Liver (tissue), 9 donors: Measurements from ENCODE around the gene NBEAL2. TPM values are rescaled to one million over a fixed set of nuclear protein-coding genes. Genes with fewer than 3 reads are reported as not detected.
"Not testable (repeated sequence)": the region's sequence is repeated elsewhere in the genome, so short reads cannot be mapped to it uniquely, and the experiment has no call there.

ENCODE experiments used
- DNase-seq: peaks from one replicate; pipeline ENCODE4 v3.0.0-alpha.2; 2017; ENCODE audit warnings: low spot score
- H3K27ac ChIP-seq, 2 donors: one replicate each; pipeline ENCODE4 v1.7.0; 2013; ENCODE audit warnings: inconsistent platforms in 2 of 2, low read length in 2 of 2, control low read depth in 1 of 2, low read depth in 1 of 2, mild to moderate bottlenecking in 1 of 2
- H3K27me3 ChIP-seq, 4 donors: one replicate each; pipeline versions ENCODE4 v1.6.1 to v1.7.0; 2013; ENCODE audit warnings: low read length in 3 of 4, inconsistent platforms in 1 of 4, mild to moderate bottlenecking in 1 of 4, moderate library complexity in 1 of 4; ENCODE audit not compliant: control insufficient read depth in 4 of 4, insufficient read depth in 4 of 4
- H3K36me3 ChIP-seq, 4 donors: one replicate each; pipeline versions ENCODE4 v1.6.1 to v1.7.0; 2013; ENCODE audit warnings: low read length in 3 of 4, mild to moderate bottlenecking in 3 of 4, low read depth in 1 of 4, moderate library complexity in 1 of 4; ENCODE audit not compliant: control insufficient read depth in 4 of 4, insufficient read depth in 3 of 4
- H3K4me1 ChIP-seq, 4 donors: one replicate each; pipeline versions ENCODE4 v1.6.1 to v1.7.0; 2013; ENCODE audit warnings: low read length in 3 of 4, mild to moderate bottlenecking in 3 of 4, moderate library complexity in 1 of 4; ENCODE audit not compliant: control insufficient read depth in 4 of 4, insufficient read depth in 4 of 4
- H3K4me3 ChIP-seq, 3 donors: one replicate each; pipeline versions ENCODE4 v1.6.1 to v1.7.0; 2013; ENCODE audit warnings: low read length in 3 of 3, control low read depth in 1 of 3, low read depth in 1 of 3, mild to moderate bottlenecking in 1 of 3
- H3K9ac ChIP-seq, 2 donors: one replicate each; pipeline ENCODE4 v1.7.0; 2013; ENCODE audit warnings: low read length in 2 of 2, mild to moderate bottlenecking in 2 of 2, moderate library complexity in 2 of 2, control low read depth in 1 of 2, low read depth in 1 of 2
- H3K9me3 ChIP-seq, 4 donors: one replicate each; pipeline versions ENCODE4 v1.6.1 to v1.7.0; 2013; ENCODE audit warnings: low read length in 3 of 4; ENCODE audit not compliant: control insufficient read depth in 4 of 4
- EGR1 ChIP-seq, 2 donors: IDR thresholded peaks; 2 replicates each; pipeline ENCODE4 v1.6.1; 2016 to 2018; ENCODE audit warnings: antibody characterized with exemption in 2 of 2, low read depth in 2 of 2
- FOXA1 ChIP-seq: IDR thresholded peaks from 2 replicates; pipeline ENCODE4 v1.6.1; 2016; ENCODE audit warnings: antibody characterized with exemption
- GABPA ChIP-seq, 2 donors: IDR thresholded peaks in 1 of 2; conservative IDR thresholded peaks in 1 of 2; 2 replicates each; pipeline ENCODE4 v1.6.1; 2016; ENCODE audit warnings: antibody characterized with exemption in 2 of 2, mild to moderate bottlenecking in 1 of 2, moderate library complexity in 1 of 2
- HNF4G ChIP-seq: IDR thresholded peaks from 2 replicates; pipeline ENCODE4 v1.6.1; 2016; ENCODE audit warnings: antibody characterized with exemption
- NR2F2 ChIP-seq: IDR thresholded peaks from 2 replicates; pipeline ENCODE4 v1.6.1; 2016; ENCODE audit warnings: antibody characterized with exemption
- RAD21 ChIP-seq, 2 donors: IDR thresholded peaks; 2 replicates each; pipeline ENCODE4 v1.6.1; 2016; ENCODE audit warnings: antibody characterized with exemption in 2 of 2, mild to moderate bottlenecking in 2 of 2
- RXRA ChIP-seq, 2 donors: IDR thresholded peaks; 2 replicates each; pipeline ENCODE4 v1.6.1; 2017 to 2018; ENCODE audit warnings: antibody characterized with exemption in 2 of 2, mild to moderate bottlenecking in 1 of 2
- SP1 ChIP-seq: IDR thresholded peaks from 2 replicates; pipeline ENCODE4 v1.6.1; 2018; ENCODE audit warnings: antibody characterized with exemption, mild to moderate bottlenecking
- TAF1 ChIP-seq: conservative IDR thresholded peaks from 2 replicates; pipeline ENCODE4 v1.6.1; 2016; ENCODE audit warnings: antibody characterized with exemption, mild to moderate bottlenecking
- YY1 ChIP-seq: IDR thresholded peaks from 2 replicates; pipeline ENCODE4 v1.6.1; 2016; ENCODE audit warnings: antibody characterized with exemption, mild to moderate bottlenecking
- WGBS: extraction: QIAGEN DNeasy Blood & Tissue Kit; methylation state at CpG from one replicate; pipeline ENCODE4 v1.1.7; 2013; 5-methylcytosine and 5-hydroxymethylcytosine counted together
- polyA plus RNA-seq, 2 donors: library from polyadenylated mRNA; stranded (reverse) in 1 of 2; unstranded in 1 of 2; fragments of 200-250 nt in 1 of 2; fragments of >200 nt in 1 of 2; fragmentation: Nextera tagmentation in 1 of 2; extraction: Ambion mirVana in 1 of 2; gene quantifications; one replicate each; pipeline versions ENCODE4 v1.2.1 to v1.2.3, GENCODE V29; 2013 to 2015
- total RNA-seq, 2 donors: library from RNA; depleted of rRNA; stranded (reverse); fragments of >200 nt; gene quantifications; one replicate each; pipeline ENCODE4 v1.2.3, GENCODE V29; 2014
- TF ChIP-seq, protein P1 (sequence below): IDR thresholded peaks from 2 replicates; pipeline ENCODE4 v1.6.1; 2016; ENCODE audit warnings: antibody characterized with exemption
- TF ChIP-seq, protein P2 (sequence below): IDR thresholded peaks from 2 replicates; pipeline ENCODE4 v1.6.1; 2016; ENCODE audit warnings: antibody characterized with exemption, mild to moderate bottlenecking
- TF ChIP-seq, protein P3 (sequence below): fragments of 150-350 bp; IDR thresholded peaks from 2 replicates; pipeline ENCODE4 v1.5.1; 2017; ENCODE audit warnings: improper control_type of control experiment, low read depth, low read length; ENCODE audit not compliant: missing input control
- TF ChIP-seq, protein P4 (sequence below): IDR thresholded peaks from 2 replicates; pipeline ENCODE4 v1.6.1; 2016; ENCODE audit warnings: antibody characterized with exemption
- TF ChIP-seq, protein P5 (sequence below): IDR thresholded peaks from 2 replicates; pipeline ENCODE4 v1.6.1; 2016; ENCODE audit warnings: antibody characterized with exemption
- donor health status: healthy.
- donor health status: healthy.
- donor health status: healthy.
- donor health status: healthy.
- donor health status: healthy.

Gene NBEAL2
- total and polyA plus RNA-seq, 4 donors, result 2.0 to 20.7 (median 7.6) TPM

DNA sequence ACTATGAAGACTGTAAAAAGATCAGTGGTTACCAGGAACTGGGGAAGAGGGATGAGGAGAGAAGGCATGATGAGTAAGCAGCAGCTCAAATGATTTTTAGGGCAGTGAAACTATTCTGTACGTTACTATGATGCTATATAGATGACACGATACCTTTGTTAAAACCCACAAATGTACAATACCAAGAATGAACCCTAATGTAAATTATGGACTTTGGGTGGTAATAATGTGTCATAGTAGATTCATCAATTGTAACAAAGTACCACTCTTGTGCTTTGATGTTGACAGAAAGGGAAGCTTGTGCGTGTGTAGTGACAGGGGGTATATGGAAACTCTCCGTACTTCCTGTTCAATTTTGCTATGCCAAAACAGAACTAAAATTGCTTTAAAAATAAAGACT, 51.6 kb downstream of the NBEAL2 start:
- H3K4me1 ChIP-seq, DNase-seq, H3K9ac ChIP-seq, H3K9me3 ChIP-seq, H3K4me3 ChIP-seq, H3K27ac ChIP-seq, H3K27me3 ChIP-seq: not testable (repeated sequence)
- peaks cover 5 to 23% (median 13%) of the 10 kb centered on the region in 4 donors for H3K36me3 ChIP-seq
- 83% methylated on average over 4 of the region's 4 CpGs for WGBS

GRCh38 chr3:47034868-47035489, 55.5 kb downstream of the NBEAL2 start:
- H3K4me3 ChIP-seq, result no peak overlapping the region
- no peaks in the 10 kb centered on the region for H3K9me3 ChIP-seq
- peaks cover 9 to 30% (median 21%) of the 10 kb centered on the region in 4 donors for H3K36me3 ChIP-seq
- H3K27me3 ChIP-seq, result no peaks in the 10 kb centered on the region
- DNase-seq, result no peak
- no peak overlapping the region for H3K27ac ChIP-seq
- whole genome bisulfite sequencing, result 87% methylated on average over 2 of the region's 2 CpGs
- no peaks in the 10 kb centered on the region for H3K4me1 ChIP-seq
- no peak overlapping the region for H3K9ac ChIP-seq
- no peak for TF ChIP-seq YY1
- TF ChIP-seq HNF4G, result no peak
- no peak for TF ChIP-seq RAD21 (IDR thresholded peaks at IDR 0.05)
- no peak for TF ChIP-seq NR2F2
- TF ChIP-seq FOXA1, result no peak
- TF ChIP-seq SP1, result no peak
- no peak for TF ChIP-seq GABPA (IDR thresholded peaks at IDR 0.05 in 1 of 2, conservative IDR thresholded peaks at IDR 0.05 in 1 of 2)

- H3K36me3 ChIP-seq, result peaks cover 10 to 36% (median 24%) of the 10 kb centered on the region in 4 donors
These were observed 56.2 kb downstream of the NBEAL2 start for GRCh38 chr3:47035645-47036044.

More at GRCh38 chr3:47035645-47036044, 56.2 kb downstream of the NBEAL2 start:
- H3K4me1 ChIP-seq, result no peaks in the 10 kb centered on the region
- no peak overlapping the region for H3K9ac ChIP-seq
- H3K27ac ChIP-seq, result no peak overlapping the region
- DNase-seq, result no peak
- H3K27me3 ChIP-seq, result no peaks in the 10 kb centered on the region
- no peak overlapping the region for H3K4me3 ChIP-seq
- 84% methylated on average over 2 of the region's 2 CpGs for WGBS
- H3K9me3 ChIP-seq, result no peaks in the 10 kb centered on the region
- TF ChIP-seq TAF1, result no peak
- no peak for TF ChIP-seq NR2F2
- no peak for TF ChIP-seq SP1
- TF ChIP-seq, protein P1, sequence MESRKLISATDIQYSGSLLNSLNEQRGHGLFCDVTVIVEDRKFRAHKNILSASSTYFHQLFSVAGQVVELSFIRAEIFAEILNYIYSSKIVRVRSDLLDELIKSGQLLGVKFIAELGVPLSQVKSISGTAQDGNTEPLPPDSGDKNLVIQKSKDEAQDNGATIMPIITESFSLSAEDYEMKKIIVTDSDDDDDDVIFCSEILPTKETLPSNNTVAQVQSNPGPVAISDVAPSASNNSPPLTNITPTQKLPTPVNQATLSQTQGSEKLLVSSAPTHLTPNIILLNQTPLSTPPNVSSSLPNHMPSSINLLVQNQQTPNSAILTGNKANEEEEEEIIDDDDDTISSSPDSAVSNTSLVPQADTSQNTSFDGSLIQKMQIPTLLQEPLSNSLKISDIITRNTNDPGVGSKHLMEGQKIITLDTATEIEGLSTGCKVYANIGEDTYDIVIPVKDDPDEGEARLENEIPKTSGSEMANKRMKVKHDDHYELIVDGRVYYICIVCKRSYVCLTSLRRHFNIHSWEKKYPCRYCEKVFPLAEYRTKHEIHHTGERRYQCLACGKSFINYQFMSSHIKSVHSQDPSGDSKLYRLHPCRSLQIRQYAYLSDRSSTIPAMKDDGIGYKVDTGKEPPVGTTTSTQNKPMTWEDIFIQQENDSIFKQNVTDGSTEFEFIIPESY, result no peak
- TF ChIP-seq RXRA (IDR thresholded peaks at IDR 0.05), result no peak
- TF ChIP-seq, protein P2, sequence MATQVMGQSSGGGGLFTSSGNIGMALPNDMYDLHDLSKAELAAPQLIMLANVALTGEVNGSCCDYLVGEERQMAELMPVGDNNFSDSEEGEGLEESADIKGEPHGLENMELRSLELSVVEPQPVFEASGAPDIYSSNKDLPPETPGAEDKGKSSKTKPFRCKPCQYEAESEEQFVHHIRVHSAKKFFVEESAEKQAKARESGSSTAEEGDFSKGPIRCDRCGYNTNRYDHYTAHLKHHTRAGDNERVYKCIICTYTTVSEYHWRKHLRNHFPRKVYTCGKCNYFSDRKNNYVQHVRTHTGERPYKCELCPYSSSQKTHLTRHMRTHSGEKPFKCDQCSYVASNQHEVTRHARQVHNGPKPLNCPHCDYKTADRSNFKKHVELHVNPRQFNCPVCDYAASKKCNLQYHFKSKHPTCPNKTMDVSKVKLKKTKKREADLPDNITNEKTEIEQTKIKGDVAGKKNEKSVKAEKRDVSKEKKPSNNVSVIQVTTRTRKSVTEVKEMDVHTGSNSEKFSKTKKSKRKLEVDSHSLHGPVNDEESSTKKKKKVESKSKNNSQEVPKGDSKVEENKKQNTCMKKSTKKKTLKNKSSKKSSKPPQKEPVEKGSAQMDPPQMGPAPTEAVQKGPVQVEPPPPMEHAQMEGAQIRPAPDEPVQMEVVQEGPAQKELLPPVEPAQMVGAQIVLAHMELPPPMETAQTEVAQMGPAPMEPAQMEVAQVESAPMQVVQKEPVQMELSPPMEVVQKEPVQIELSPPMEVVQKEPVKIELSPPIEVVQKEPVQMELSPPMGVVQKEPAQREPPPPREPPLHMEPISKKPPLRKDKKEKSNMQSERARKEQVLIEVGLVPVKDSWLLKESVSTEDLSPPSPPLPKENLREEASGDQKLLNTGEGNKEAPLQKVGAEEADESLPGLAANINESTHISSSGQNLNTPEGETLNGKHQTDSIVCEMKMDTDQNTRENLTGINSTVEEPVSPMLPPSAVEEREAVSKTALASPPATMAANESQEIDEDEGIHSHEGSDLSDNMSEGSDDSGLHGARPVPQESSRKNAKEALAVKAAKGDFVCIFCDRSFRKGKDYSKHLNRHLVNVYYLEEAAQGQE, result no peak
- TF ChIP-seq GABPA (IDR thresholded peaks at IDR 0.05 in 1 of 2, conservative IDR thresholded peaks at IDR 0.05 in 1 of 2), result no peak
- TF ChIP-seq, protein P3, sequence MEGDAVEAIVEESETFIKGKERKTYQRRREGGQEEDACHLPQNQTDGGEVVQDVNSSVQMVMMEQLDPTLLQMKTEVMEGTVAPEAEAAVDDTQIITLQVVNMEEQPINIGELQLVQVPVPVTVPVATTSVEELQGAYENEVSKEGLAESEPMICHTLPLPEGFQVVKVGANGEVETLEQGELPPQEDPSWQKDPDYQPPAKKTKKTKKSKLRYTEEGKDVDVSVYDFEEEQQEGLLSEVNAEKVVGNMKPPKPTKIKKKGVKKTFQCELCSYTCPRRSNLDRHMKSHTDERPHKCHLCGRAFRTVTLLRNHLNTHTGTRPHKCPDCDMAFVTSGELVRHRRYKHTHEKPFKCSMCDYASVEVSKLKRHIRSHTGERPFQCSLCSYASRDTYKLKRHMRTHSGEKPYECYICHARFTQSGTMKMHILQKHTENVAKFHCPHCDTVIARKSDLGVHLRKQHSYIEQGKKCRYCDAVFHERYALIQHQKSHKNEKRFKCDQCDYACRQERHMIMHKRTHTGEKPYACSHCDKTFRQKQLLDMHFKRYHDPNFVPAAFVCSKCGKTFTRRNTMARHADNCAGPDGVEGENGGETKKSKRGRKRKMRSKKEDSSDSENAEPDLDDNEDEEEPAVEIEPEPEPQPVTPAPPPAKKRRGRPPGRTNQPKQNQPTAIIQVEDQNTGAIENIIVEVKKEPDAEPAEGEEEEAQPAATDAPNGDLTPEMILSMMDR, result no peak
- TF ChIP-seq, protein P4, sequence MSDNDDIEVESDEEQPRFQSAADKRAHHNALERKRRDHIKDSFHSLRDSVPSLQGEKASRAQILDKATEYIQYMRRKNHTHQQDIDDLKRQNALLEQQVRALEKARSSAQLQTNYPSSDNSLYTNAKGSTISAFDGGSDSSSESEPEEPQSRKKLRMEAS, result no peak
- TF ChIP-seq, protein P5, sequence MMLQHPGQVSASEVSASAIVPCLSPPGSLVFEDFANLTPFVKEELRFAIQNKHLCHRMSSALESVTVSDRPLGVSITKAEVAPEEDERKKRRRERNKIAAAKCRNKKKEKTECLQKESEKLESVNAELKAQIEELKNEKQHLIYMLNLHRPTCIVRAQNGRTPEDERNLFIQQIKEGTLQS, result no peak
- no peak for TF ChIP-seq EGR1 (IDR thresholded peaks at IDR 0.05; ENCODE audit: low read depth in 2 of 2)
